DMS 273 (cell line): ENCODE data around the gene KLRD1.
"Not testable (repeated sequence)": the region's sequence is repeated elsewhere in the genome, so short reads cannot be mapped to it uniquely, and the experiment has no call there.

Experiments used
- DNase-seq: peaks from one replicate; lab custom pipeline; 2025; ENCODE audit not compliant: unreplicated experiment; lab: John Stamatoyannopoulos, UW

The KLRD1 gene

DNA sequence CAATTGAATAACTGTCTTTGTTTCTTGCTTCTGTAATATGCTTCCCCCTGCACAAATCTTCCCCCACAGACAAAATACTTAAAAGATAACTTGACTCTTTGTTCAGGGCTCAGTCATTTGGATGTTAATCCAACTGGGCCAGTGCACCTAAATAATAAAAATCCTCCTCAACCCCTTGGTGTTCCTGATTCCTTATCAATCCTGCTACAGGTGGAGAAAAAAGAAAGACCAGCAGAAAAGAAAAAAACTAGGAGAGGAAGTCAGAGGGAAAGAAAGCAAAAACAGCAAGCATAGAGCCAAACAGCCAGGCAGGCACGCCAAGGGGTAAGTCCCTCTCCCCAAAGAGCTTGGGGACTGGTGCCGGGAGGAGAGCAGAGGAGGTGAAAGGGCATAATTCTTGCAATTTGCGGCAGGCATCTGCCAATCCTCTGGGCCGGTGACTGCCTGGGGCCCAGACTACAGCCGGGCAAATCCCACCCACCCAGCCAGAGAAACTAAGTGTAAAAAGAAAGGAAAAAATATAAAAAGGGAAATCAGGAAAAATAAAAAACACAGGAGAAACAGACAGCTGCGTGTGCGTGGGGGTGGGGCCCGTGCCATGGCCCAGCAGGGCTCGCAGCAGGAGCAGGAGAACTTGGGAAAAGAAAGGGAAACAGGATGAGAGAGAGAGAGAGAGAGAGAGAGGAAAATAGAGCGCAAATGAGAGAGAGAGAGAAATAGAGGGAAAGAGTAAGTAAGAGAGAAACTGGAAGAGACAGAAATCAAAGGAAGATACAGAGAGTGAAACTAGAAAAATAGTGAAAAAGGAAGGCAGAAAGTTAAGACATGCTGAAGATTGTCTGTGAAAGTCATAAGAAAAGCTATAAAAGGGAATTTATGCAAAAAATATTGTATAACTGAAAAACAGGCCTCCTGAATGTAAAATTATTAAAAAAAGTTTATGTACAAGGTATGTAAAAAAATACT, 60.8 kb downstream of the KLRD1 start:
- no peak for DNase-seq

DNA sequence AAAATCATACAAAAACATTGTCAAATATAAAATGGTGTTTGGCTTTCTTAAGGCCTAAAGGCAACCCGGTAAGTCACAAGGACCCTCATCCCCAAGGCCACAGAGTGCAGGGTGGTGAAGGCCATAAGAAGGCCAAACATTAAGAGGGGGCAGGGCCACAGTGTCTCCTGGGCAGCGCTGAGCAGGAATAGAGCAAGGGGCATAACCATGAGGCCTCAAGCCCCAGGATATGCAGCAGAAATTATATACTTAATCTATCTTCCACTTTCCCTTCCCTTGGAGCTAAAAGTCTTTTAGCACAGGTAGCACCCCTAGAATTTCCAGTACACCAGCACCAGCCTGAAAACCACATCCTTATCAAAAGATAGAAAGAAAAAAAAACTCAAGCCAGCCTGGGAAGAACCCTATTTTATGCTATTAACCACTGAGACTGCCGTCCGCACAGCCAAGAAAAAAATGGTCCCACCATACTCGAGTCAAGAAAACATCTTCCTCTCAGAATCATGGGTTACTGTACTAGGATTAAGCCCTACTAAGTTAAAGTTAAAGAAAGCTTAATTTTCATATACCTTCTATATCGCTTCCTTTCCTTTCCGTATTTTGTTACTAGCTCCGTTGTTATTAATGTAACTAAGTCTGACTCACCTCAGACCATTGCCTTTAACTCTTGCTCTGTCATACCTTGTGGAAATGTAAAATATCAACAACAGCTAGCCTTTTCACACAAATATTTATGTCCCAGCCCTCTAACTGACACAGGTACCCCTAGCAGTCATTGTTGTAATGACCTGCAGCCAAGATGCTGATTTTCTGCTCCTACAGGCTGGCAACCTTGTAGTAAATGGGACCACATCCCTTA, 62.1 kb downstream of the KLRD1 start:
- DNase-seq: no peak

DNA sequence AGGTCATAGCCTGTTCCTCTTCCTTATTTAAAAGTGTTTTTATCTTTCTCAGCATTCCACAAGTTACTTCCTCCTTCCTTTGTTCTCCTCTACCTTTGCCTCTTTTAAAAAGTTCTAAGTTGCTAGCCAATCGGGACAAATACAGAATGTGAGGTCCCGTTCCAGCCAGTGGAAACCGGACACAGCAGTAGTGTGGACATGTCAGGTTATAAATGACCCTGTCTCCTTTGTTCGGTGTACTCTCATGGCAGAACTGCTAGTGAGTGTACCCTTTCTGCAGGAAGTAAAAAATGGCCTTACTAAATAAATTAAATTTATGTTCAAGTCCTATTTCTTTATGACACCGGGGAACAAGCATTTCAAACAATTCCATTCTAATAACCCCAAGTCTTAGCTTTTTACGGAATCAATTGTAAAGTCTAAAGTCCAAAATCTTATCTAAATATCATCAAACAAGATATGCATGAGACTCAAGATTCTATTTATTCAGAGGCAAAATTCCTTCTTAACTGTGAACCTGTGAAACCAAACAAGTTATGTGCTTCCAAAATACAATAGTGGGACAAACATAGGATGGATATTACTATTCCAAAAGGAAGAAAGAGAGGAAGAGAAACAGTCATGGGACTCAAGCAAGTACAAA, 64.3 kb downstream of the KLRD1 start:
- DNase-seq: not testable (repeated sequence)

DNA sequence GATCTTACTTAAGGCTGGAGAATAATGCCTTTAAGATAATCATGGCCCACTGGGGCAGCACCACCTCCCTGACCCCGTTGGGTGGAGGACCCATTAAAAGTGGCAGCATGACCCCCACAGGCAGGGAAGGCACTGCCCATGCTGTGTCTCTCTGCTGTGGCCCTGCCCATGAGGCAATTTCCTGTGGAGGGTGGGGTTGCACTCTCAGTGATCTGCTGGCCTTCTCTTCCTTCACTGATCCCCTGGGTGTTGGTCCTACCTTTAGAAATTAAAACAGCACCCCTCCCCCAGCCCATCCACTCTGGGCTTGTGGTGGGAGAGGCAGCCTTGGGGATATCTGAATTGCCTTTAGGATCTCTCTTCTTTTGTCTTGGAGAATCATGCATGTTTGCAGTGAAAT, 64.9 kb downstream of the KLRD1 start:
- no peak for DNase-seq

DNA sequence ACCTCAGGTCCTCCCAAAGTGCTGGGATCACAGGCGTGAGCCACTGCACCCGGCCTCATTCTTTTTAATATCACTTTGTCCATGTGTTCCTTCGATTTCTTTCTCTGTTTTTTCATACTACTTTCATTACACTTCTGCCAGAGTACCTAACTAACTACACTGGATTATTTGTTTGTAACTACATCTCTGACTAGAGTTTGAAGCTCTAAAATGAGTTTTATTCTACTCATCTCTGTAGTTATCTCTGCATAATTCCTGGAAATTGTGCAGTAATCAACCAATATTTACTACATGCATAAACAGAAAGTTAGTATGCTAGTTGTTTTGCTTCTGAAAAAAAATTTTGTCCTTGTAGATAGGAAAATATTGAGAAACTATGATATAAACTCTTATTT, 67.0 kb downstream of the KLRD1 start:
- no peak for DNase-seq

DNA sequence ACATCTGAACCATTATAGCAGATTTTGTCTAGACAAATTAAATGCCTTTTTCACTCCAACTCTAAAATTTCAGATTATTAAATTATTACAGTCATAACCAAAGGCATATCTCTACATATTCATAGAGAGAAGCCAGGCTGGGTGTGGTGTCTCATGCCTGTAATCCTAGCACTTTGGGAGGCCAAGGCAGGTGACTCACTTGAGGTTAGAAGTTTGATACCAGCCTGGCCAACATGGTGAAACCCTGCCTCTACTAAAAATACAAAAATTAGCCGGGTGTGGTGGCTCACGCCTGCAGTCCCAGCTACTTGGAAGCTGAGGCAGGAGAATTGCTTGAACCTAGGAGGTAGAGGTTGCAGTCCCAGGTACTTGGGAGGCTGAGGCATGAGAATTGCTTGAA, 71.1 kb downstream of the KLRD1 start:
- not testable (repeated sequence) for DNase-seq
